Measurements from ENCODE around the gene FTL.

Gene FTL

DNA sequence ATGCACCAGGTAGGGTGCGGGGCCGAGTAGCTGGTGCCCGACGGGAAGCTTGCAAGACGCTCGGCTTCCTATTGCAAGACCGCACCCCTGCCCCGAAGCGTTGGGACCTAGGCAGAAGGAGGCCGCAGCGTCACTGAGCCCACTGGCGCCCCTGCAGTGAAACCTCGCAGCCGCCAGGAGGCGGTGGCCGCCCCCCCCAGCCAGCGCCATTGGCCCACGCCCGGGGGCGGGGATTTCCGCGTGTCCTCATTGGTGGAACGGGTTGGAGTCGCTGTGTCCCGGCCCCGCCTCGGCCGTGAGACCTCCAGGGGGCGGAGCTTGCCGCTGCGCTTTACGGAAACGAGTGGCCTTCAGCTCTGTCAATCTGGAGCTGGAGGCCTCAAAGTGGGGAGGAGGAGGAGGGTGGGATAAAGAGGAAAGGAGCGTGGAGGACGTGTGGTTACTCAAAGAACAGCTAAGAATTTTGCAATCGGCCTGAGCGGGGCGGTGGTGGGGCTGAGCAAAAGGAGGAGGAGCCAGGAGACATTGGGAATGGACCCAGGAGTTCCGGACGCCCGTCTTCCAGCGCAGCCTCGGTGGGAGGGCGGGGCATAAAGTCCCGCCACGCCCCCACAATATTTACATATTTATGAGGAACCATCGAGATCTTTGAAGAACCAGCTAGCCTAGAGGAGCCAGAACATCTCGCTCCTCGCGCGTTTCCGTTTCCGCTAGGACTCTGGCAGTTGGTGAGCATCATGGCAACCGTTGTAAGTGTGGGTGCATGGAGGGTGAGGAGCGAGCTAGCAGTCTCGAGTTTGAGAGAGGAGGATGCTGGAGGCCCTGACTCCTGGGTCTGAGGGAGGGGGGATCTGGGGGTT, 28.3 kb downstream of the FTL start, which contains the start of the genes GYS1 and RUVBL2:
GYS1 (minus strand) TSS at position 135 of the 860 bp plus-strand sequence. CDS start 197 bp downstream, outside the sequence.
RUVBL2 (plus strand) TSS at position 713 of the 860 bp plus-strand sequence; CDS start at position 738, 25 bp downstream.
- Histone ChIP-seq H3K4me1 (ENCODE audit: insufficient read depth, low read length) (peaks cover 17% of the 10 kb centered on the region), H3K4me3 (ENCODE audit: low read length) (peak within 1 kb of the TSS; percentile 74), H3K27me3 (ENCODE audit: insufficient read depth, low read length) (no peaks in the 10 kb centered on the region), H3K36me3 (ENCODE audit: insufficient read depth, low read length) (peaks cover 5% of the 10 kb centered on the region), H2AFZ (ENCODE audit: low read depth, low read length) (peak within 1 kb of the TSS; percentile 7), H3K9me3 (ENCODE audit: low read length) (no peaks in the 10 kb centered on the region)

DNA sequence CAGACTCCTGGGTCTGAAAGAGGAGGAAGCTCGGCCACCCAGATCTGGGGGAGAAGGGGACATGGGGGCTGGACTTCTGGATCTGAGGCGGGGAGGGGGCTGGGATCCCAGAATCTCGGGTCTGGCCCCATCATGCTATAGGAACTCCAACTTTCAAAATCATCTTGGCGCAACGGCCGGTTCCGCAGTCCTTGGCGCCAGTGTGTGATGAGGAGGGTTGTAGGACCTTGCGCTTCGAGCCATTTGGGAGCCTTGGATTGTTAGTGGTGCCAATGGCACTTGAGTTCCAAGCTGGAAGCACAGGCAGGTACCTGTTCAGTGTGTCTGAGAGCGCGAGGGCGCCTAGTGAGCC, 28.9 kb downstream of the FTL start:
- Histone ChIP-seq H2AFZ (ENCODE audit: low read depth, low read length) (no peak overlapping the region), H3K4me1 (ENCODE audit: insufficient read depth, low read length) (peaks cover 17% of the 10 kb centered on the region), H3K36me3 (ENCODE audit: insufficient read depth, low read length) (no peaks in the 10 kb centered on the region), H3K4me3 (ENCODE audit: low read length) (peak overlapping the region; percentile 74), H3K27me3 (ENCODE audit: insufficient read depth, low read length) (no peaks in the 10 kb centered on the region), H3K9me3 (ENCODE audit: low read length) (no peaks in the 10 kb centered on the region)

DNA sequence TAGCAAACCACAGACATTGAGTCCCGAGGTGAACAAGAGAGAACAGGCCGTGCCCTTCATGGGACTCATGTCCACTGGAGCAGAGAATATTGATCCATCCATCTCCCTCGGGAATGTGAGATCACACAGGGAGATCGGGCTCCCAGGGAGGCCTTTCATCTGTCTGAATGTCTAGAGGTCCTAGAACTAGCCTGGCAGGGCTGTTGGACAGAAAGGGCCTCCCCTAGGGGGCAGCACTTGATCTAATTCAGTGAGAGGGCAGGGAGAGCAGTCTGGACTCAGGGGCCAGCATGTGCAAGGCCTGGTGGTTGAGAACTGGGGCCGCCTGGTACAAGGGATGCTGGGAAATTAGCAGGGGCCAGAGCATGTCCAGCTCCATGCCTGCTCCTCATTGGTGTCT, 32.9 kb downstream of the FTL start:
- peaks cover 5% of the 10 kb centered on the region for H3K36me3 ChIP-seq (ENCODE audit: insufficient read depth, low read length)
- H3K4me3 ChIP-seq (ENCODE audit: low read length) = no peak overlapping the region
- H2AFZ ChIP-seq (ENCODE audit: low read depth, low read length) = no peak overlapping the region
- H3K4me1 ChIP-seq (ENCODE audit: insufficient read depth, low read length) = peaks cover 10% of the 10 kb centered on the region
- H3K9me3 ChIP-seq (ENCODE audit: low read length) = no peaks in the 10 kb centered on the region
- H3K27me3 ChIP-seq (ENCODE audit: insufficient read depth, low read length) = no peaks in the 10 kb centered on the region

DNA sequence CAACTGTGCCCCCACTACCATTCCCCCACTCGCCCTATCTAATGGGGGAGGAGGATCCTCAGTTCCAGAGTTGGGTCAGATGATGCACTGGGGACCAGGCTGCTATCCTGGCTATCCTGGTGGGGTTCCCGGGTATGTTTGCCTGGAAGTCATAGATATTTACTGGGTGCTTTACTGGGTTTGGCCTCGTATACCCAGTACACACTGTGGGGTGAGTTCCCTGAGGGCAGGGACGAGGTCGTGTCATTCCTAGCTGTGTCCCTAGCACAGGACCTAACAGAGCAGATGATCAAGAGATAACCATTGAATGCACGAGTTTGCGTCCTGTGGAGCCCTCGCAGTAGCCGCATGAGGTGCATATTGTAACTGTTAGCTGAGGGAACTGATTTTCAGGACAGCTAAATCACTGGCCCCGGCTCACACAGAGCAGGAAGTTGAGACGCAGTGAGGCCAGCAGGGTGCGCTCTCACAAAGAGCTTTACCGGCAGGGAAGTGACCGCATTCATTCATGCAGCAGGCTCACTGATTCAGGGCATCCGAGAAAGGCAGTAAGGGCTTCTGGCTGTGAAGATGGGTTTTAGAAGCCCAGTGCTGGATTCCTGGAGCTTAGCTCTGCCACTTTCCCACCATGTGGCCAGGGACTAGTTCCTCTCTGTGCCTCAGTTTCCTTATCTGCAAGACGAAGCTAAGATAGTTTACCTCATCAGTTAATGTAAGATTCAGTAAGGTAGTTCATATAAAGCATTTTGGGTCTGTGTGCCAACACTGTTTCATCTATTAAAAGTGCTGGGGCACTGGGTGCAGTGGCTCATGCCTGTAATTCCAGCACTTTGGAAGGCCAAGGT, 34.6 kb downstream of the FTL start:
- Histone ChIP-seq H3K4me3 (ENCODE audit: low read length) (no peak overlapping the region), H3K27me3 (ENCODE audit: insufficient read depth, low read length) (no peaks in the 10 kb centered on the region), H2AFZ (ENCODE audit: low read depth, low read length) (no peak overlapping the region), H3K36me3 (ENCODE audit: insufficient read depth, low read length) (peaks cover 20% of the 10 kb centered on the region), H3K4me1 (ENCODE audit: insufficient read depth, low read length) (peaks cover 4% of the 10 kb centered on the region), H3K9me3 (ENCODE audit: low read length) (no peaks in the 10 kb centered on the region)

DNA sequence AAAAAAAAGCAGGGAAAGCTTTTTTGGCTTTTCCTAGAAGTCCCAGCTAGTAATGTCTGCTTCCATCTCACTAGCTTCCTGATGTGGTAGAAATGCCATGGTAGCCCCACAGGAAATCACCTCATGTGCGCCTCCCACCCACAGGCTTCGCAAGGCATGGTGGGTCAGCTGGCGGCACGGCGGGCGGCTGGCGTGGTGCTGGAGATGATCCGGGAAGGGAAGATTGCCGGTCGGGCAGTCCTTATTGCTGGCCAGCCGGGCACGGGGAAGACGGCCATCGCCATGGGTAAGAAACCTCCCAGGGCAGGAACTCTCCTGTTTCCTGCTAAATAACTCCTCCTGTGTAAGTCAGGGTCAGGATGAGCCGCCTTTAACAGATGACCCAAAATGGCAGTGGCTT, 39.0 kb downstream of the FTL start:
- no peak overlapping the region for H2AFZ ChIP-seq (ENCODE audit: low read depth, low read length)
- H3K27me3 ChIP-seq (ENCODE audit: insufficient read depth, low read length) = no peaks in the 10 kb centered on the region
- no peaks in the 10 kb centered on the region for H3K4me1 ChIP-seq (ENCODE audit: insufficient read depth, low read length)
- H3K4me3 ChIP-seq (ENCODE audit: low read length) = no peak overlapping the region
- peaks cover 44% of the 10 kb centered on the region for H3K36me3 ChIP-seq (ENCODE audit: insufficient read depth, low read length)
- H3K9me3 ChIP-seq (ENCODE audit: low read length) = no peaks in the 10 kb centered on the region

DNA sequence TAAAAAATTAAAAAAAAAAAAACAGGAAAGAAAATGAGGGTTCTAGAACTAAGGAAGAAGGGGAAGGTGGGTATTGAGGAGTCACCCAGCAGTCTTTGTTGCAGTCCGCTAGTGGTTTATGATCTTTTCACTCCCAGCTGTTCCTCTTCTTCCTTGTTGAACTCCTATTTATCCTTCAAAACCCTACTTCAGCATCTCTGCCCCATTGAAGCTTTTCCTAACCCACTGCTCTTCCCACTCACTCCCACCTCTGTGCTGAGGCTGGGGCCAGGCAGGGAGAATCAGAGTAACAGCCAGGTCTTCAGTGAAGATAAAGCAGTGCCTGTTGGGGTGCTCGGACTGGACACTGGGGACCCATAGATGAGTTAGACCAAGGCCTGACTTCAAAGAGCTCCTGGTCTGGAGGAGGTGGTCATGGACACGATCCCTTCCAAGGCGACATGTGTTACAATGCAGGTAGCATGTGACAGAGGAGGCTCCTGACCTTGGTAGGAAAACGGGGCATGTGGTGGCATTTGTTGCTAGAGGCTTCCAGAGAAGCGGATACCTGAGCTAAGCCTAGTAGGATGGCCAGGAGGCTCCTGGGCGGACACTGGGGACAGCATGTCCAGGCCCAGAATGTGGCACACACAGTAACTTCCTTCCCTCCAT, 40.0 kb downstream of the FTL start:
- no peaks in the 10 kb centered on the region for H3K9me3 ChIP-seq (ENCODE audit: low read length)
- H2AFZ ChIP-seq (ENCODE audit: low read depth, low read length) = no peak overlapping the region
- no peak overlapping the region for H3K4me3 ChIP-seq (ENCODE audit: low read length)
- H3K4me1 ChIP-seq (ENCODE audit: insufficient read depth, low read length) = no peaks in the 10 kb centered on the region
- no peaks in the 10 kb centered on the region for H3K27me3 ChIP-seq (ENCODE audit: insufficient read depth, low read length)
- H3K36me3 ChIP-seq (ENCODE audit: insufficient read depth, low read length) = peaks cover 51% of the 10 kb centered on the region

DNA sequence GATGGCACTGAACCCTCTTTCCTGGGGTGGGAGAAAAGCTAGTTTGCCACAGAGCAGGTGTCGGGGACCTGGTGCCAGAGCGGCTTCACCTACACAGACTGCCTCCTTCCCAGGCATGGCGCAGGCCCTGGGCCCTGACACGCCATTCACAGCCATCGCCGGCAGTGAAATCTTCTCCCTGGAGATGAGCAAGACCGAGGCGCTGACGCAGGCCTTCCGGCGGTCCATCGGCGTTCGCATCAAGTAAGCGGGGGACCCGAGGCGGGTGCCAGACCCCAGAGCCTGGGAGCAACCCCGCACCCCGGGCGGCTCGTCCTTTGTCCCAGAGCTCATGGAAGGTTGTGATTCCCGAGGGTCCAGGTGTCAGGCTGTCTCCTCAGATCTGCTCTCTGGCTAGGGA, 41.8 kb downstream of the FTL start:
- H3K4me1 ChIP-seq (ENCODE audit: insufficient read depth, low read length) = no peaks in the 10 kb centered on the region
- no peaks in the 10 kb centered on the region for H3K9me3 ChIP-seq (ENCODE audit: low read length)
- H3K4me3 ChIP-seq (ENCODE audit: low read length) = no peak overlapping the region
- H3K36me3 ChIP-seq (ENCODE audit: insufficient read depth, low read length) = peaks cover 65% of the 10 kb centered on the region
- no peaks in the 10 kb centered on the region for H3K27me3 ChIP-seq (ENCODE audit: insufficient read depth, low read length)
- H2AFZ ChIP-seq (ENCODE audit: low read depth, low read length) = no peak overlapping the region

DNA sequence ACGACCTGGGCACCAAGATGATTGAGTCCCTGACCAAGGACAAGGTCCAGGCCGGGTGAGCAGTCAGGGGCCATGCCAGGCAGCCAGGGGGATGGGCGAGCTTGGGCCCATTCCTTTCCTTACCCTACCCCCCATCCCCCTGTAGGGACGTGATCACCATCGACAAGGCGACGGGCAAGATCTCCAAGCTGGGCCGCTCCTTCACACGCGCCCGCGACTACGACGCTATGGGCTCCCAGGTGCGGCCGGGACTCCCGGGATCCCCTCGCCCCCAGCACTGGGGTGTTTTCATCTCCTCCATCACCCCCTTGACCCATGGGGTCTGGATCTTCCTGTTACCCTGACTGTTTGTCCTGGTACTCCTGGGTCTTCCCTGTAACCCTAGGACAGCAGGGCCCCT, 44.7 kb downstream of the FTL start:
- H3K4me1 ChIP-seq (ENCODE audit: insufficient read depth, low read length) = no peaks in the 10 kb centered on the region
- H3K9me3 ChIP-seq (ENCODE audit: low read length) = no peaks in the 10 kb centered on the region
- no peak overlapping the region for H3K4me3 ChIP-seq (ENCODE audit: low read length)
- H3K27me3 ChIP-seq (ENCODE audit: insufficient read depth, low read length) = no peaks in the 10 kb centered on the region
- no peak overlapping the region for H2AFZ ChIP-seq (ENCODE audit: low read depth, low read length)
- peaks cover 67% of the 10 kb centered on the region for H3K36me3 ChIP-seq (ENCODE audit: insufficient read depth, low read length)

DNA sequence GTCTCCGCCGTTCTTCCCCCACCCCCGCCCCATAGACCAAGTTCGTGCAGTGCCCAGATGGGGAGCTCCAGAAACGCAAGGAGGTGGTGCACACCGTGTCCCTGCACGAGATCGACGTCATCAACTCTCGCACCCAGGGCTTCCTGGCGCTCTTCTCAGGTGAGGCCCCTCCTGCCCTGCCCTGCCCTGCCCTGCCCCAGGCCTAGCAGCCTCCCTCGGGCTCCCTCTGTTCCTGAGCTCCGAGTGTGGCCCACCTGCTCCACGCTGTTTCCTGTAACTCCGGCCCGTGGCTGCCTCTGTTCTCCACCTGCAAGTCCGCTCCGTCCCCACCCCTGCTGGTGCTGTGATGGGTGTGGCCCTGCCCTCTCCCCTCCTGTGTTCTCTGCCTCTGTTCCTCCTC, 45.3 kb downstream of the FTL start:
- H3K4me1 ChIP-seq (ENCODE audit: insufficient read depth, low read length) = no peaks in the 10 kb centered on the region
- H3K9me3 ChIP-seq (ENCODE audit: low read length) = no peaks in the 10 kb centered on the region
- no peaks in the 10 kb centered on the region for H3K27me3 ChIP-seq (ENCODE audit: insufficient read depth, low read length)
- H2AFZ ChIP-seq (ENCODE audit: low read depth, low read length) = no peak overlapping the region
- peaks cover 67% of the 10 kb centered on the region for H3K36me3 ChIP-seq (ENCODE audit: insufficient read depth, low read length)
- H3K4me3 ChIP-seq (ENCODE audit: low read length) = no peak overlapping the region

DNA sequence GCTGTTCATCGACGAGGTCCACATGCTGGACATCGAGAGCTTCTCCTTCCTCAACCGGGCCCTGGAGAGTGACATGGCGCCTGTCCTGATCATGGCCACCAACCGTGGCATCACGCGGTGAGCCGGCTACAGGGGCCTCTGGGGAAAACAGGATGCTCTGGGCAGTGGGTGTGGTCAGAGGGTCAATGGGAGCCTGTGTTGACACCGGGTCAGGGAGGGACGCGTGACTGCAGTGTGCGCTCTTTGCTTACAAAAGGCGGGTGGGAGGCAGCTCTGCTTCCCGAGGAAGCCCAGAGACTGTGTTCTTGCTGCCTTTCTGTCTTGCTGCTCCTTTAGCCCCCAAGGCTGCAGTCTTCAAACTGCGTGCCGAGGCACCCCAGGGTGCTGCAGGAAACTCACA, 46.1 kb downstream of the FTL start:
- Histone ChIP-seq H3K36me3 (ENCODE audit: insufficient read depth, low read length) (peaks cover 69% of the 10 kb centered on the region), H3K4me1 (ENCODE audit: insufficient read depth, low read length) (no peaks in the 10 kb centered on the region), H3K9me3 (ENCODE audit: low read length) (peaks cover 5% of the 10 kb centered on the region), H3K4me3 (ENCODE audit: low read length) (no peak overlapping the region), H3K27me3 (ENCODE audit: insufficient read depth, low read length) (no peaks in the 10 kb centered on the region), H2AFZ (ENCODE audit: low read depth, low read length) (no peak overlapping the region)

DNA sequence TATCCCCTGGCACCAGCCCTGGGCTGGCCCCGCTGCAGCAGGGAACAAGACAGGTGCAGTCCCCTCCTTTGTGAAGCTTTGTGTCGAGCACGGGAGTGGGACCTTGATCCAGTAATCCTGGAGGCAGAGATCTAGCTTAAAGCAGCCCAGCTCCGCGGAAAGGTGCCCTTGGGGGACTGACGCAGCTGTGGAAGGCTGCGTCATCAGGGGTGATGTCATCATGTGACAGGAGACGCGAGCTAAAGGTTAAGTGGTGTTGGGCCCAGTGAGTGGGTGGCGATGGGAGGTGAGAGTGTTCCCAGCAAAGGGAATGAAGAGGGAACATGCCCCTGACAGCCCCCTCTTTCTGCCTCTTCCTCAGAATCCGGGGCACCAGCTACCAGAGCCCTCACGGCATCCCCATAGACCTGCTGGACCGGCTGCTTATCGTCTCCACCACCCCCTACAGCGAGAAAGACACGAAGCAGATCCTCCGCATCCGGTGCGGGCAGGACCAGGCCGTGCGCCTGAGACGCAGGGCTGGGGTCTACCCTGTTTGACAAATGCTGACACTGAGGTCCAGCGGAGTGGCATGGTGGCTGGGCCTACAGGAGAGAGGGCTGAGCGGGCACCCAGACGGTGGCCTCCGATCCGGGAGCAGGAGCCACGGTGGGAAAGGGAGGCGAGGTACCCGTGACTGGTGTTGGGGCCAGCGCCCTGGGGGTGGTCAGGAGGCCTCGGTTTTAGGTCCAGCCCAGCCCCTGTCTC, 49.2 kb downstream of the FTL start:
- no peaks in the 10 kb centered on the region for H3K27me3 ChIP-seq (ENCODE audit: insufficient read depth, low read length)
- H3K4me1 ChIP-seq (ENCODE audit: insufficient read depth, low read length) = no peaks in the 10 kb centered on the region
- H2AFZ ChIP-seq (ENCODE audit: low read depth, low read length) = no peak overlapping the region
- H3K36me3 ChIP-seq (ENCODE audit: insufficient read depth, low read length) = peaks cover 65% of the 10 kb centered on the region
- H3K9me3 ChIP-seq (ENCODE audit: low read length) = peaks cover 16% of the 10 kb centered on the region
- no peak overlapping the region for H3K4me3 ChIP-seq (ENCODE audit: low read length)

DNA sequence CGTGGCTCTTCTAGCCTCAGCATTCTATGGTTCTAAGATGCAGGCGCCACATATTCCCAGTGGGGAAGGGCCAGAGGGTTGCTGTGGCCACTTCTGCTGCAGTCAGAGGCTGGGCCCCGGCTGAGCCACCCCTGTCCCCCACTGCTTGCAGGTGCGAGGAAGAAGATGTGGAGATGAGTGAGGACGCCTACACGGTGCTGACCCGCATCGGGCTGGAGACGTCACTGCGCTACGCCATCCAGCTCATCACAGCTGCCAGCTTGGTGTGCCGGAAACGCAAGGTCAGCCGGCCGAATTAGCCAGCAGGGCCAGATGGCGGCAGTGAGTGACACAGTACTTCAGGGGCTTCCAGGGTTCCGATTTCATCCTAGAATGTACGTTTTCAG, 49.8 kb downstream of the FTL start:
- H3K4me1 ChIP-seq (ENCODE audit: insufficient read depth, low read length) = no peaks in the 10 kb centered on the region
- H2AFZ ChIP-seq (ENCODE audit: low read depth, low read length) = no peak overlapping the region
- H3K36me3 ChIP-seq (ENCODE audit: insufficient read depth, low read length) = peaks cover 61% of the 10 kb centered on the region
- H3K27me3 ChIP-seq (ENCODE audit: insufficient read depth, low read length) = no peaks in the 10 kb centered on the region
- H3K9me3 ChIP-seq (ENCODE audit: low read length) = peaks cover 16% of the 10 kb centered on the region
- H3K4me3 ChIP-seq (ENCODE audit: low read length) = no peak overlapping the region

Measured in neuron (in vitro differentiated cells).